Measurements from ENCODE around the gene LTO1.

LTO1 gene

DNA sequence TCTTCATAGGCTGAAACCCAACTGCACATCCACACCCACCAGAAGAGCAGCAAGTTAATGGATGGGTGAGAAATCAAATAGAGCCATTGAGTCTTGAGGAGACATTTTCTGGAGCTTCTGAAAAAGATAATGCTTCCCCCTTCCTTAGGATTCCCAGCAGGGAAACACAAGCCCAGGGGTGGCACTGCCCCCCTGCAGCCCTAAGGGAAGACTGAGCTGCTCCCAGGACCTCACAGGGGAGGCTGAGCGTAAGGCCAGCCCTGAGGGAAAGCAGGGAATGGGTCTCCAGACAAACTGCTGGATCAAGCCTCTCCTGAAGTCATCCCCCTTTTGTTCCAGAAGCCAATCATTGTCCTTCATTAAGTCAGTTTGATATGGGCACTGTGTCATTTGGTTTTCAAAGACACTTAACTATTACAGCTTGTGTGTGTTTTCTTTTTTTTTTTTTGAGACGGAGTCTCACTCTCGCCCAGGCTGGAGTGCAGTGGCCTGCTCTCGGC, 15.1 kb downstream of the LTO1 start:
- TF ChIP-seq GATA3 (IDR thresholded peaks at IDR 0.05; ENCODE audit: low read depth, low read length) (no peak), GATA2 (IDR thresholded peaks at IDR 0.05; ENCODE audit: low read depth, low read length) (no peak)

DNA sequence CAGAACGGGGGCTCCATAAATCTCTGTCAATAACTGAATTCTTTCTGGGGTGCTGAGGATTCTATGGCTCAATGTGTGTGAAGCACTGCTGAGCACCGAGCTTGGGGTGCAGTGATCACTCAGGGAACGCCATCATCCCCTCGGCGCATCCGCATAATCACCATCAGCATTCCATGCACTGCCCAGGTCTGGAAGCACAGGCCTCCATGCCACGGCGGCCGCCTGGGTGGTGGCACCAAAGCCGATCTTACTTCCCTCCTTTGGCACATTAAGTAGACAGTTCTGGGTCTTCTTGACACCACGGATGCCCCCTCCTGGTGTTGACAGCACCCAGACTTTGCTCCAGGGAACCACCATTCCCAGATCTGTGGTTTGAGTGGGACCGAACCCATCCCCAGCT, 15.6 kb downstream of the LTO1 start:
- TF ChIP-seq GATA3 (IDR thresholded peaks at IDR 0.05; ENCODE audit: low read depth, low read length), result no peak
- no peak for TF ChIP-seq GATA2 (IDR thresholded peaks at IDR 0.05; ENCODE audit: low read depth, low read length)

DNA sequence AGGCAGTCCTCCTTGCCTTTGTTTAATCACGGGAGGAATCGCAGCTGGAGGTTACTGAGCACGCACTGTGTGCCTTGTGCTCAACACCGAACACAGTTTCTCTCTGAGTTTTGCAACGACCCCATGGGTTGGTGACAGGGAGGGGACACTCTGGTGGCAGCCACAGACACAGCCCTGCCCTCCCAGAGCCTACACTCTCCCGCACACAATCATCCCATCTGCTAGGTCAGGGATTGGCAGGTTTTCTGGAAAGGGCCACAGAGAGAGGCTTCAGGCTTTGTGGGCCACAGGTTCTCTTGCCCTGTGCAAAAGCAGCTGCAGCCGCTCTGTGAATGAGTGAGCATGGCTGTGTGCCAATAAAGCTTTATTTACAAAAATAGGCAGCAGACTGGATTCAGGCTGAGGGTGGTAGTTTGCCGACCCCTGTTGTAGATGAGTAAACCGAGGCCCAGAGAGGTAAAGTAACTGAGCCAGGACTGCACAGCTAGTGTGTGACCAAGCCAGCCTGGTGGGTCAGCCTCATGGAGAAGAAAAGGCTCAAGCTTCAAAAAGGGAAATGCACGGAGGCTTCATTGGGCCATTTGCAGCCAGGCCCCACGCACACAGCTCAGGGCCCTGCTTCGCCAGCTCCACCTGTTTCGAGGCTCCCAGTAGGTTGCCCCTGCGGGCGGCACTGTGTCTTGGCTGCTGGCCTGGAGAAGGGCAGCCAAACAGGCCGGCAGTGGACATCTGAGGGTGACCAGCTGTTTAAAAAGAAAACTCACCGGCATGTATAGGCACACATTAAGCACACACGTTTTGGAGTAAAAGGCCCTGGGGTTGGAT, 16.3 kb downstream of the LTO1 start:
- no peak for TF ChIP-seq GATA3 (IDR thresholded peaks at IDR 0.05; ENCODE audit: low read depth, low read length)
- TF ChIP-seq GATA2 (IDR thresholded peaks at IDR 0.05; ENCODE audit: low read depth, low read length), result no peak

DNA sequence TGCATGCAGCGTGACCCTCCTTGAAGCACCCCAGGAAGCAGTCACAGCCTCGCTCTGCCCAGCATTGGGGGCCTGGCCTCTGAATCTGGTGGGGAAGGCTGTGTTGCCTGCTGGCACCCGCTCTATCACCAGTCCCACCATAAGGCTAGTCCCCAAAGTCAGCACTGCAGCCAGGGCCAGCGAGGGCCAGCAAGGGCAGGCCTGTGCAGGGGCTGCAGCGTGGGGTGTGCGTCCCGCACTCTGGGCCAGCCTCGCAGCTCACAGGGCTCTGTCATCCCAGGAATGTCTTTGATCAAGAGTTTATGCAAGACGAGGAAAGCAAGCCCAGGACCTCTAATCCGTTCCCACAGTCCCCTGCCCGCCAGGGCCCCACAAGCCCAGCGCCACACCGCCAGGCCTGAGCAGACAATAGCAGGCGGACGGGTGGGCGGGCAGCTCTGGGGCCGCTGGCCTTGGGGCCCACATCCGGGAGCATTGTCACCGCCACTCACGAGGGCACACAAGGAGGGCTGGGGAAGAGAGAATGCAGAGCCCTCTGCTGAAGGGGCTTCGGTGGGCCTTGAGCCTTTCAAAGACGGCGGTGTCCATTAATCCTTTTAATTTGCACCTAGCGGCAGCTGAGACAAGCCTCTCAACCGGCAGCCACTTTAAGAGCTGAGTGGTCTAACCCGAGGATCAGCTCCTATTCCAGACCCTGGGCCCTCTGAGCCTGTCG, 17.1 kb downstream of the LTO1 start:
- no peak for TF ChIP-seq GATA2 (IDR thresholded peaks at IDR 0.05; ENCODE audit: low read depth, low read length)
- no peak for TF ChIP-seq GATA3 (IDR thresholded peaks at IDR 0.05; ENCODE audit: low read depth, low read length)

DNA sequence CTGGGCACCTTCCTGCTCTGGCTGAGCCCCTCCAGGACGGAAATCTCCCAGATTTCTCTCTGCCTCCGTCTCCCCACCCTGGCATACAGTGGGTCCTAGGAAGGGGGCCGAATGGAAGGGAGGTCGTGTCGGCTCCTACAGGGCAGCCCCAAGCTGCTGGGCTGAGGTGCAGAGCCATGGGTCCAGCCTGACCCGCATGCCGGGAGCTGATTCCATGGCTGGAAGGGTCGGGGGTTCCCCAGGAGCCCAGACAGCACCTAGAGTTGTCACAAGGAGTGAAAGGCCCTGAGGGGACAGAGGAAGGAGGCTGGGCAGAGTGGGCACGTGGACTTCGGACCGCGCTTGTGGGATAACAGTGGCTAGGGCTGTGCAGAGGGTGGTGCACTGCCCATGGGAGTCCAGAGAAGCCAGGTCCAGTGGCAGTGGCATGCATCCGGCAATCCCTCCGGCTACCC, 17.7 kb downstream of the LTO1 start:
- TF ChIP-seq GATA3 (IDR thresholded peaks at IDR 0.05; ENCODE audit: low read depth, low read length), result no peak
- no peak for TF ChIP-seq GATA2 (IDR thresholded peaks at IDR 0.05; ENCODE audit: low read depth, low read length)

DNA sequence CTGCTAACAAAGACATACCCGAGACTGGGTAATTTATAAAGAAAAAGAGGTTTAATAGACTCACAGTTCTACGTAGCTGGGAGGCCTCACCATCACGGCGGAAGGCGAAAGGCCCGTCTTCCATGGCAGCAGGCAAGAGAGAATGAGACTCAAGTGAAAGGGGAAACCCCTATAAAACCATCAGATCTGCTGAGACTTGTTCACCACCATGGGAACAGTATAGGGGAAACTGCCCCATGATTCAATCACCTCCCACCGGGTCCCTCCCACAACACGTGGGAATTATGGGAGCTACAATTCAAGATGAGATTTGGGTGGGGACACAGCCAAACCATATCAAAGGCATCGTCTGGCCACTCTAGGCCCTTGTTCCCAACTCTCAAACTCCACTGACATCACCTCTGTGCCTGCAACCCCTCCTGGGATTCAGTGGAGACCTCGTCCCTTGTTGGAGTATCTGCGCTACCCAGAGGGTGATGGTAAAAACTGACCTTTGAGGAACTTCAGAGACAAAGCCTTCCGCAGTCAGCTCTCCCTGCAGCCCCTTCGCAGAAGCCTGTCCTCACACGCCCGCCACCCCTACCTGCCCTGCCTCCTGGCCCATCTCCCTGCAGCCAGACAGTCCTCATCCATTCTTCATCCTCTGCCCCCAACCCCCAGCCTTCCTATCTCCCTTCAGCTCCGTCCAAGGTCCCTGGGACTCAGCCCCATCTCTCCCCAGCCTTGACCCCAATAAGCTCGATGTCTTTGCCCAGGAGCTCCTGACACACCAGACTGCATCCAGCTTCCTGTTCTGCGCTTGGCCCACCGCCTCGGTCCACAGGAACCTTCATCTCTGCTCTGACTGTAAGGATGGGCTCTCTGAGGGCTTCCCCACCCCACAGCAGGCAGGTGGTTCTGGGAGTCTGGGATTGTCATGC, 18.4 kb downstream of the LTO1 start:
- TF ChIP-seq GATA3 (IDR thresholded peaks at IDR 0.05; ENCODE audit: low read depth, low read length) (no peak), GATA2 (IDR thresholded peaks at IDR 0.05; ENCODE audit: low read depth, low read length) (no peak)

DNA sequence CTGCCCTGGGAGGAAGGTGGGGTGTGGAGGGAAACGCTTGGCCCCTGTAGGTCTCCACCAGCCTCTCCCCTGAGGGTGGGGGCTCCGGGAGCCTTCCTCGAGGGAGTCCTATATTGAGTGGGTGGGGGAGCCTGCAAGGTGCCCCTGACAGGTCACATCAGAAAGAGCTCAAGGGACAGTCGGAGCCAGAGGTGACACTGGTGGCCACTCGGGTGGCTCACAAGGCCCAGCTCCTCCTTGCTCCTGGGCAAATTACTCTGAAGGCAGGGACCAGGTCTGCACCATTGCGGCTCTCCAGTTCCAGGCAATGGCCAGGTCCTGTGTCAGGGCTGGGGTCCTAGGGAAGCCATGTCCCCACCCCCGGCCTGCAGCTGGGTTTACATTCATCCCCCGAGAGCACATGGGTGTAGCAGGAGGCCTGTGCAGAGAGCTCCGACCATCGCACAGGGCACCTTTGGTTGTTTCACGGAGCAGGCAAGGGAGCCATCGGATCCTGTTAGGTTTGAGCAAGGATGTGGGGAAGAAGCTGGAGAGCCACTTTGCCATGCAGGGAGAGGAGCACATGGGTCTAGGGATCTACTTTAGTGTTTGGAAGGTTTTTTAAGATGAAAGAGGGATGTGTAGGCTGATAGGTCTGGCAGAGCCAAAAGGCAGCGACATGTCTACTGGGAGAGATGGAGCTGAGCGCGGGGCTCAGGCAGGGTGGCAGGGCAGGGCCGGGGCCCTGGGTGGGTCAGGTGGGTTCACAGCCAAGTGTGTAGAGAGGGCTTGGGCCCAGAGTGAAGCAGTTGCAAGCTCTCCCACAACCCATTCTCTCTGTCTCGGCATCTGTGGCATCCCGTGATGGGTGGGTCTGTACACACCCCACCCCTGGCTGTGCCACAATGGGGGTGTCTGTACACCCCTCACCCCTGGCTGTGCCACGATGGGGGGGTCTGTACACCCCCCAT, 19.4 kb downstream of the LTO1 start:
- TF ChIP-seq GATA2 (IDR thresholded peaks at IDR 0.05; ENCODE audit: low read depth, low read length) (no peak), GATA3 (IDR thresholded peaks at IDR 0.05; ENCODE audit: low read depth, low read length) (no peak)

DNA sequence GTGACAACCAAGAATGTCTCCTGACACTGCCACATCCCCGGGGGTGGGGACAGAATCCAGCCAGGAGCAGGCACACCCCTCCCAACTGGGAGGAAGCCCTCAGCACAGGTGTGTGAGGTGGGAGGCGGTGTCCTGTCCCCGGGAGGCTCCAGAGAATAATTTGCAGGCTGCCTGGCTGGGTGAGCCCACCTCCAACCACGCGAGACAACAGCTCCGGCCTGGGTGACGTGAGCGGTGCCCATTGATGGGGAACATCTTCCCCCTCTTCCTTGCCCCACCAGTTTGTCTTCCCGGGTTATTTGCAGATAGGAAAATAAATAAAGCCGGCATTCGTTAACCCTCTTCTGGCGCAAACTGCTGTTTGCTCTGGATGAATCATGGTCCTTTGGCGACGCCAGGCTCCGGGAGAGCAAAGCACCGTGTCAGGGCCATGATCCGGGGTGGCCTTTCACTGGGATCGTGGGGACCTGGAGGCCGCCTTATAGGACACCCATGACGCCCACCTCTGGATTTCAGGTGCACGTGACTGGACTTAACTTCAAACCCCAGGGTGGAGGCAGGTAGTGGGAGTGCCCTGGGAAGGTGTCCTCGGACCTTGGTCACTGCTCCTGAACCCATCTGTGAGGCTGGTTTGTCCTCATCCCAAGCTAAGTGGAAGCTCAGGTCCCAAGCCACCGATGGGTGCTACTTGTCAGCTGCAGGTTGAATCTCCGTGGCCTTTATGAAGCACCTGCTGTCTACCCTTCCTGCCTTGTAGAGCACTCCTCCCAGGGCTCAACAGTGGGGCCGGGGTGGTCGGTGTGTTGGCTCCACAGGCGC, 20.3 kb downstream of the LTO1 start:
- TF ChIP-seq GATA2 (IDR thresholded peaks at IDR 0.05; ENCODE audit: low read depth, low read length) (no peak), GATA3 (IDR thresholded peaks at IDR 0.05; ENCODE audit: low read depth, low read length) (no peak)

DNA sequence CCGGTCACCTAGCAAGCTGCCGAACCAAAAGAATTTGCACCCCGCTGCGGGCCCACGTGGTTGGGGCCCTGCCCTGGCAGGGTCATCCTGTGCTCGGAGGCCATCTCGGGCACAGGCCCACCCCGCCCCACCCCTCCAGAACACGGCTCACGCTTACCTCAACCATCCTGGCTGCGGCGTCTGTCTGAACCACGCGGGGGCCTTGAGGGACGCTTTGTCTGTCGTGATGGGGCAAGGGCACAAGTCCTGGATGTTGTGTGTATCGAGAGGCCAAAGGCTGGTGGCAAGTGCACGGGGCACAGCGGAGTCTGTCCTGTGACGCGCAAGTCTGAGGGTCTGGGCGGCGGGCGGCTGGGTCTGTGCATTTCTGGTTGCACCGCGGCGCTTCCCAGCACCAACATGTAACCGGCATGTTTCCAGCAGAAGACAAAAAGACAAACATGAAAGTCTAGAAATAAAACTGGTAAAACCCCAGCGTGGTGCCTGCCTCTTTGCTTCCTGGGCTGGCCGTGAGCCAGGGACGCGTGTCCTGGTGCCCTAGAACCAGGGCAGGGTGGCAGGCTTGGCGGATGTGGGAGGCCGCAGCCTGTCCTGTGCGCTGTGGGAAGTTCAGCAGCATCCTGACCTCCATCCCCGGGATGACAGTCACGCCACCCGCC, 21.0 kb downstream of the LTO1 start:
- no peak for TF ChIP-seq GATA3 (IDR thresholded peaks at IDR 0.05; ENCODE audit: low read depth, low read length)
- no peak for TF ChIP-seq GATA2 (IDR thresholded peaks at IDR 0.05; ENCODE audit: low read depth, low read length)

DNA sequence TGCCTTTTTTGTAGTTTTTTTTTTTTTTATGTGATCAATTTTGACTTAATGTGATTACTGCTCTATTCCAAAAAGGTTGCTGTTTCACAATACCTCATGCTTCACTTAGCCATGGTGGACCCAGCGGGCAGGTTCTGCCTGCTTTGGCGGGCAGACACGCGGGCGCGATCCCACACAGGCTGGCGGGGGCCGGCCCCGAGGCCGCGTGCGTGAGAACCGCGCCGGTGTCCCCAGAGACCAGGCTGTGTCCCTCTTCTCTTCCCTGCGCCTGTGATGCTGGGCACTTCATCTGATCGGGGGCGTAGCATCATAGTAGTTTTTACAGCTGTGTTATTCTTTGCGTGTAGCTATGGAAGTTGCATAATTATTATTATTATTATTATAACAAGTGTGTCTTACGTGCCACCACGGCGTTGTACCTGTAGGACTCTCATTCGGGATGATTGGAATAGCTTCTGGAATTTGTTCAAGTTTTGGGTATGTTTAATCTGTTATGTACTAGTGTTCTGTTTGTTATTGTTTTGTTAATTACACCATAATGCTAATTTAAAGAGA, 21.7 kb downstream of the LTO1 start:
- TF ChIP-seq GATA2 (IDR thresholded peaks at IDR 0.05; ENCODE audit: low read depth, low read length) (no peak), GATA3 (IDR thresholded peaks at IDR 0.05; ENCODE audit: low read depth, low read length) (no peak)

DNA sequence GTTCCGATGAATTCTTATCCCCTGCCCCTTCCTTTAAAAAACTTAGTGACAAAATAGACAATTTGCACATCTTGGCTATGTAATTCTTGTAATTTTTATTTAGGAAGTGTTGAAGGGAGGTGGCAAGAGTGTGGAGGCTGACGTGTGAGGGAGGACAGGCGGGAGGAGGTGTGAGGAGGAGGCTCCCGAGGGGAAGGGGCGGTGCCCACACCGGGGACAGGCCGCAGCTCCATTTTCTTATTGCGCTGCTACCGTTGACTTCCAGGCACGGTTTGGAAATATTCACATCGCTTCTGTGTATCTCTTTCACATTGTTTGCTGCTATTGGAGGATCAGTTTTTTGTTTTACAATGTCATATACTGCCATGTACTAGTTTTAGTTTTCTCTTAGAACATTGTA, 22.2 kb downstream of the LTO1 start:
- TF ChIP-seq GATA3 (IDR thresholded peaks at IDR 0.05; ENCODE audit: low read depth, low read length) (no peak), GATA2 (IDR thresholded peaks at IDR 0.05; ENCODE audit: low read depth, low read length) (no peak)

Measured in SH-SY5Y (cell line).